ENCODE results near the gene ING2. TPM values are rescaled to one million over a fixed set of nuclear protein-coding genes. Genes with fewer than 3 reads are reported as not detected.

The ING2 gene
- total RNA-seq, 6 donors from 2014 or later: 8.2 to 27.7 (median 10.8) TPM

DNA sequence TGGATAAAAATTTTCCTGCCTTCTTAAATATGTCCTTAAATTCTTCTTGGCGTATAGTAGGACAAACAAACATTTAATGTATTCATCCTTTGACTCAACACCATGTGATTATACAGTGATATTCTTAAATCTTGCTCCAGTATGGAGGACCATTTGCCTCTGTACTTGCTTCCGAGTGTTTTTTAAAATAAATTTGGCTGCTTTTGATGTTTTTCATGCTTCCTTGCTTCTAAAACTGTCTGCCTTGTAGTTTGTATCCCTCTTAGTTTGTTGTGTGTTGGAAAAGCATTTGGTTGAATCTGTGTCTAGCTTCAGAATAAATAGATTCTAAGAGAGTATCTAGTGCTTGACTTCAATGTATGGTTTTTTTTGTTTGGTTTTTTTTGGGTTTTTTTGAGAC lies 12.3 kb downstream of the ING2 start:
- TF ChIP-seq, protein P1, sequence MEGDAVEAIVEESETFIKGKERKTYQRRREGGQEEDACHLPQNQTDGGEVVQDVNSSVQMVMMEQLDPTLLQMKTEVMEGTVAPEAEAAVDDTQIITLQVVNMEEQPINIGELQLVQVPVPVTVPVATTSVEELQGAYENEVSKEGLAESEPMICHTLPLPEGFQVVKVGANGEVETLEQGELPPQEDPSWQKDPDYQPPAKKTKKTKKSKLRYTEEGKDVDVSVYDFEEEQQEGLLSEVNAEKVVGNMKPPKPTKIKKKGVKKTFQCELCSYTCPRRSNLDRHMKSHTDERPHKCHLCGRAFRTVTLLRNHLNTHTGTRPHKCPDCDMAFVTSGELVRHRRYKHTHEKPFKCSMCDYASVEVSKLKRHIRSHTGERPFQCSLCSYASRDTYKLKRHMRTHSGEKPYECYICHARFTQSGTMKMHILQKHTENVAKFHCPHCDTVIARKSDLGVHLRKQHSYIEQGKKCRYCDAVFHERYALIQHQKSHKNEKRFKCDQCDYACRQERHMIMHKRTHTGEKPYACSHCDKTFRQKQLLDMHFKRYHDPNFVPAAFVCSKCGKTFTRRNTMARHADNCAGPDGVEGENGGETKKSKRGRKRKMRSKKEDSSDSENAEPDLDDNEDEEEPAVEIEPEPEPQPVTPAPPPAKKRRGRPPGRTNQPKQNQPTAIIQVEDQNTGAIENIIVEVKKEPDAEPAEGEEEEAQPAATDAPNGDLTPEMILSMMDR (IDR thresholded peaks at IDR 0.05): no peak
- TF ChIP-seq POLR2AphosphoS5 (IDR thresholded peaks at IDR 0.05): no peak
- TF ChIP-seq EP300 (IDR thresholded peaks at IDR 0.05): no peak
- TF ChIP-seq POLR2A (IDR thresholded peaks at IDR 0.05): no peak
- DNase-seq (no peak), ATAC-seq (ENCODE audit: low FRiP score in 2 of 2) (no peak)
- Histone ChIP-seq H3K27ac (no peak overlapping the region), H3K4me1 (no peaks in the 10 kb centered on the region), H3K4me3 (no peak overlapping the region), H3K36me3 (no peaks in the 10 kb centered on the region), H3K27me3 (no peaks in the 10 kb centered on the region), H3K9me3 (no peaks in the 10 kb centered on the region)
- WGBS, 2 donors: 84 to 95% methylated on average over 2 of the region's 2 CpGs

- Histone ChIP-seq H3K36me3 (no peaks in the 10 kb centered on the region), H3K27ac (no peak overlapping the region), H3K27me3 (no peaks in the 10 kb centered on the region), H3K9me3 (no peaks in the 10 kb centered on the region), H3K4me3 (no peak overlapping the region), H3K4me1 (no peaks in the 10 kb centered on the region)
- TF ChIP-seq EP300 (IDR thresholded peaks at IDR 0.05) (no peak), POLR2A (IDR thresholded peaks at IDR 0.05) (no peak), POLR2AphosphoS5 (IDR thresholded peaks at IDR 0.05) (no peak)
- TF ChIP-seq, protein P1 (IDR thresholded peaks at IDR 0.05): no peak
- WGBS, 2 donors: 75 to 77% methylated on average over 3 of the region's 3 CpGs
- DNase-seq (no peak), ATAC-seq (ENCODE audit: low FRiP score in 2 of 2) (no peak)
Observed at GRCh38 chr4:183517781-183518180, 12.9 kb downstream of the ING2 start.

GRCh38 chr4:183522821-183523220 lies 18.0 kb downstream of the ING2 start:
- Histone ChIP-seq H3K9me3 (no peaks in the 10 kb centered on the region), H3K27me3 (no peaks in the 10 kb centered on the region), H3K4me1 (no peaks in the 10 kb centered on the region), H3K4me3 (no peak overlapping the region), H3K27ac (no peak overlapping the region), H3K36me3 (no peaks in the 10 kb centered on the region)
- WGBS, 2 donors: 57% methylated on average over 4 of the region's 4 CpGs
- TF ChIP-seq, protein P1 (IDR thresholded peaks at IDR 0.05): no peak
- TF ChIP-seq POLR2AphosphoS5 (IDR thresholded peaks at IDR 0.05) (no peak), EP300 (IDR thresholded peaks at IDR 0.05) (no peak), POLR2A (IDR thresholded peaks at IDR 0.05) (no peak)
- ATAC-seq (ENCODE audit: low FRiP score in 2 of 2) (no peak), DNase-seq (no peak)

DNA sequence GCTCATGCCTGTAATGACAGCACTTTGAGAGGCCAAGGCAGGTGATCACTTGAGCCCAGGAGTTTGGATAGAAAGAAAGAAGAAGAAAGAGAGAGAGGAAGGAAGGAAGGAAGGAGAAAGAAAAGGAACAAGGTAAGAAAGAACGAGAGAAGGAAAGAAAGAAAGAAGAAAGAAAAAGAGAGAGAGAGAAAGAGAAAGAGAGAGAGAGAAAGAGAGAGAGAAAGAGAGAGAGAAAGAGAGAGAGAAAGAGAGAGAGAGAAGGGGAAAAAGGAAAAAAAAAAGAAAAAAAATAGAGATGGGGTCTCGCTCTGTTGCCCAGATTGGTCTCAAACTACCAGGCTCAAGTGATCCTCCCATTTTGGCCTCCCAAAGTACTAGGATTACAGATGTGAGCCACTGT lies 22.5 kb downstream of the ING2 start:
- H3K27ac ChIP-seq: no peak overlapping the region
- TF ChIP-seq, protein P1 (IDR thresholded peaks at IDR 0.05): no peak
- TF ChIP-seq EP300 (IDR thresholded peaks at IDR 0.05) (no peak), POLR2A (IDR thresholded peaks at IDR 0.05) (no peak), POLR2AphosphoS5 (IDR thresholded peaks at IDR 0.05) (no peak)
- WGBS, 2 donors: 45 to 60% methylated on average over 2 of the region's 2 CpGs
- H3K36me3 ChIP-seq: no peaks in the 10 kb centered on the region
- ATAC-seq (ENCODE audit: low FRiP score in 2 of 2) (no peak), DNase-seq (no peak)
- H3K4me1 ChIP-seq: no peaks in the 10 kb centered on the region
- H3K9me3 ChIP-seq: no peaks in the 10 kb centered on the region
- H3K4me3 ChIP-seq: no peak overlapping the region
- H3K27me3 ChIP-seq: no peaks in the 10 kb centered on the region

DNA sequence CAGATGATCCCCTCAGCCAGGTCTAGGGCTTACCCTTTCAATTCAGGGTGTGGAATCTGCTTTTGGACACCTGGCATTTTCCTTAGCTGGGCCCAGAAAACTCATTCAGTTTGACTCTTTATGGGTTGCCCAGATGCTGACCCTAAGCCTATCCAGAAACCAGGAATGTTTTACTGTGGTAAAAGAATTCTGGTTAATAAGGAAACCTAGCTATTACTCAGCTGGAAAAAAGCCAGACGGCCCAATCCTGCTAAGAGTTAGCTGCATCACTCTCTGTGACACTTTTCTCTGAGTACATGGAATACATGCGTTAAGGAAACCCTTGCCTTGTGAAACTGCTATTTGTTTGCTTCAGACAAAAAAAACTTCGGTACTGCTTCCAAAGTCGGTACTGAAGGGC lies 28.0 kb downstream of the ING2 start:
- H3K36me3 ChIP-seq: no peaks in the 10 kb centered on the region
- TF ChIP-seq EP300 (IDR thresholded peaks at IDR 0.05) (no peak), POLR2A (IDR thresholded peaks at IDR 0.05) (no peak), POLR2AphosphoS5 (IDR thresholded peaks at IDR 0.05) (no peak)
- TF ChIP-seq, protein P1 (IDR thresholded peaks at IDR 0.05): no peak
- H3K9me3 ChIP-seq: no peaks in the 10 kb centered on the region
- no peaks in the 10 kb centered on the region for H3K4me1 ChIP-seq
- H3K27me3 ChIP-seq: no peaks in the 10 kb centered on the region
- H3K27ac ChIP-seq: no peak overlapping the region
- H3K4me3 ChIP-seq: no peak overlapping the region
- DNase-seq: no peak
- ATAC-seq (ENCODE audit: low FRiP score in 2 of 2): no peak
- WGBS, 2 donors: 62 to 71% methylated on average over 4 of the region's 4 CpGs

Data from upper lobe of left lung (tissue), 6 donors.